CD4-positive, alpha-beta T cell treated with Interleukin-2 at 100 ng/mL for 4 hours (primary cell): ENCODE data around the gene ETS1.

Source experiments
- DNase-seq: peaks from one replicate; pipeline ENCODE4 v3.0.0-alpha.2; 2020; ENCODE audit warnings: low spot score

Gene ETS1

DNA sequence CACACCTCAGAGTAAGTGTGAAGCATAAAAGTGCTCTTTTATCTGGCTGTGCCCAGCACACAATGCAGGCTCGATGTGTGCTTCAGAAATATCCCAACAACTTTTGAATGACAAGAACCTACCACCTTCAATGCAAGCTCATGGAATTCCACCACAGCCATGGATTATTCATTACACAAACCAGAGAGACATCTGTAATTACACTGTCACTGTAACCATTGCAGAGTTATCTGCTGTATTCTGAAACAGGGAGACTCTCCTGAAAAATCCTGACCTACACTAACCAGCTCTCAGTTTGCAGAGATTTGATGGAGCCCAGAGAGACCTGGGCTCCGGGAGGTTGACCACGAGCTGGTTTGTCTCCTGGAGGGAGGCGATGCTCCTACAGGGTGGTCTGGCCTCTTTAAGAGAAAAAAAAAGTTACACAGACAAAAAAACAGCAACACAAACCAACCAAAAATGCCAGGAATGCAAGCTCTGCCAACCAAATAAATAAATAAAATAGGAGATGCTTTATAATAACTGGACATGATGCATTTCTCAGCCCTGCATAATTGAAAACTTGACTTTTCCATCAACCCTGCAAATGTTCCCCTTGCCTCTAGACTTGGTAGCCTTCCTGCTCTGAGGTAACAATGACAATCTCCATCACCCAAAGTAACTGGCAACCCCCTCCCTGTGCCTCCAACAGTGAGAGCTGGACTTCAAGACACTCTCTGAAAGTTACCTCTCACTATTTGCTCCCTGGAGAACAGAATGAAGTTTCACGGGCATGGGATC is 69.7 kb downstream of the ETS1 start:
- peak; percentile 49 for DNase-seq

DNA sequence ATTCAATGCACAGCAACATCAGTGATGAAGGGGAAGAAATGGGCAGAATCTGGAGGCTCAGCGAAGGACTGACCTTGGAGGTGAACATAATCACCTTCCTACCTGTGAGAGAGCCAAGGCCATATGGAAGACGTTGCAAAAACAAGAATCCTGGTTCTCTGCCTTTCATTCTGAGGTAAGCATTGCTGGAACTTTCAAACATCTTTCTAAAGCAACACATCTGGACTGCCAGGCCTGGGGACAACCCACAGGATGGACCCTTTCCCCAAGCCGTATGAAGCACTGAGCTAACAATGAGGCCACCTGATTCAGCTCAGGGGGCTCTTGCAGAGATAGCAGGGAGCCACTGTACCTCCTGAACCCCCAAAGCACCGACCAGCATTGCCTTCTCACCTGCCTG is 70.5 kb downstream of the ETS1 start:
- DNase-seq = no peak

DNA sequence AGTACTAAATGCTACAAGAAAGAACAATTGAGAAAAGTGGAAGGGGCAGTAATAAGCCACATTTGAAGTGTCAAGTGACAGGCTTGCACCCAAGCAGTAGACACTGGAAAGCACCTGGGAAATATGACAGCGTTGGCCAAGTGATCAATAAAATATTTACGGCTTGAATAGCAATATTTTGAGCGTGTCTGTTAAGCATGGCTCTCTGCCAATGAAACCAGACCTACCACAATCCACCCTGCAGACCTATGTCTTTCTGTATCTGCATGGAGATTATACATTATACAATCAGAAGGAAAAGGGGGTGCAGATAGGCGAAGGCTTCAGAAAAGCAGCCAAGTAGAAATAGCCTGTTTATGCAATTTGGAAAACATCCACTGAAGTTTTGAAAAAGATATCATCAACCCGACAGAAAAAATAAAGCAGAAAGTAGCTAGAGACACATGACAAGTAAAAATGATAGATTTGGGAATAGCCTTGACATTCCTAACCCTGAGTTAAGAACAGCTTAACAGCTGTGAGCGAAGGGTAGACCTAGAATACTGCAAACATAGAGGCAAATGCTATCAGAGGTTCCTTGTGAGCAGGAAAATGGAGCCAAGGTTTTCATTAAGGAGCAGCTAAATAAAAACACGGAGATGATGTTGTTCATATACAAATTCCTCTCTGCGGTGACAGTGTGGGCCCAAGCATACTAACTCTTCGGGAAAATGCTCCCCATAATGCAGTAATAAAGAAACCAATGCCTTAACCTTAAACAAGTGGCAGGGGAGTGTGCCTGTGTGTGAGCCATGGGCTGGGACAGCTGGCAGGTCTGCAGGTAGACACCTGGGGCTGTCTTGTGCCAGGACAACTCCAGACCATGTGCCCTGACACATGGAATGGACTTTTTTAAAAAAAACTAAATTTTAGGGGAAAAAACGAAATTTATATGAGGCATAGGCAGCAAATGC is 71.3 kb downstream of the ETS1 start:
- peak; percentile 53 for DNase-seq

DNA sequence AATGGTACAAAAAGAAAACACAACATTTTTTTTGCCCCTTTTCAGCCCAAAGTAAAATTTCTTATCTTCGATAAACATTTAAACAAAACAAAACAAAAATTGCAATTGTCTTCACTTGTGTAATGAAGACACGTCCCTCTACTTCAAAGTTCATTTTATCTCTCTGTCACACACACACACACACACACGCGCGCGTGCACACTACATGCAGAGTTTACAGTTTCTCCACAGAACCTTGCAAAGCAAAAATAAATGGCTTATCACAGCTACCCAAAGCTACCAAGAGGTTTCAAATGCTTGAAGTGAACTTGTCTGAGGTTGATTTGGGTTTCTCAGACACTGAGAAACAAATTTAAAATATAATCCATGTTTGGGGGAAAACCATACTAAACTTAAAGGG is 72.3 kb downstream of the ETS1 start:
- no peak for DNase-seq

DNA sequence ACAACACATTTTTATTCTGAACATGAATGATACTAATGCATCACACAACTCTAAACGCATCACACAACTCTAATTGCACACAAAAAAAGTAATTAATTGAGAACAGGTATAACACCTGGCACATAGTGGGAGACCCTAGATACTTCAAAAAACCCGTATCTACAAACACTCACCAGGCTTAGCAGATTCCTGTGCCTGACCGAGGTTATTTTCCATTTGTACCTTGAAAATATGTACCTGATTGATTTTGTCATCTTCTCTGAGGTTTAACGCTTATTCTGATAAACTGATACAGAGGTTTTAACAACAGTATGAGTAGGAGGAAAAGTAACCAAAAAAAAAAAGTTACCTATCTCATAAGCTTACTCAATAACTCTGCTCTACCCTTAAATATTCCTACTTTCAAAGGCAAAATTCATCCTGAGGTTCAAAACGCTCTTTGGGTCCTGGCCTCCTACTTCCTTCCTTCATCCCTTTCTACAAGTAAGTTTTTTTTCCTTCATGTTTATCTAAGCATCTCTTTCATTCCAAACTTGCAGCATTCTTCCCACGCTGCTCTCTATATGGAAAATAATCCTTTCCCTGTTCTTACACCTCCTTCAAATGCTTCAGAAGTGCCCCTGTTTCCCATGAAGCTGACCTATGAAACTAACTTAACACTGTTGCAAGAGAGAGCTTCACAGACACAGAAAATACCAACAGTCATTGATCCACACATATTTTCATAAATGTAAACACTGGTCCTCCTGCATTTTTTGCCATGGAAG is 73.3 kb downstream of the ETS1 start:
- no peak for DNase-seq

DNA sequence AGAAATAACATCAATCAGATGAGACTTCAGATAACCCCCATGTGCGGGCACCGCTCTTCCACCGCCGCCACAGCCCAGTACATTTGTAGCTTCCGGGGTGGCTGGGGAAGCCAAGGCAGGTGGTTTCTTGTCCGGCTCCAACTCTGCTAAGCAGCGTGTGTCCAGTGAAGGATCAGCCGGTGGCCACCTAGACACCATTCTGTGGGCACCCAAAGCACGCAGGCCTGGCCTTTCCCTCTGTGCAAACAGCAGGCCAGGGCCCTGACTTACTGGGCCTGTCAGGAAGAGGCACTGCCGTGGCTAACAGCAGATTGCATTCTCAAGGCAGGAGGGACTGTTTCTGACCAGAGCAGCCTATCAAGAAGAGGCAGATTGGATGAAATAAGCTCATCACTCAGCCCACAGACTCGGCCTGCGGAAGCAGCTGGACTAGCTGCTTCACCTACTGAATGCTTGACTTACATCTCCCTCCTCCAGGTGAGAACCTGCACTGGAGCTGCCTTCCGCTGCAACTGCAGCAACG is 74.8 kb downstream of the ETS1 start:
- no peak for DNase-seq

DNA sequence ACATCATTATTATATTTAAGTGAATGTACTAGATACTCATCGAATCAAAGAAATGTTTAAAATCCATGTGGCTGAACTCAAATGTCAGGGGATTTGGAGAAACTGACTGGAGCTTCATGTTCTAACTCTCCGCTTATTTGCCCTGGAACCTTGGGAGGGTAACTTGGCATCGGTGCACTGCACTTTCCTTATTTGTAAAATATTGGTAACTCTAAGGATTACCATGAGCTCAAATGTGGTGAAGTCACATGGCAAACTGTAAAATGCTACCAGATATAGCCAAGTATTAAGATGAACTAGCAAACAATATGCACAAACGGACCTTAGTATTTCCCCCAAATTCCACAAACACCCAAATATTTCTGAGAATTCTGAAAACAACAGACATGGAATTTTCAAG is 75.6 kb downstream of the ETS1 start:
- no peak for DNase-seq

DNA sequence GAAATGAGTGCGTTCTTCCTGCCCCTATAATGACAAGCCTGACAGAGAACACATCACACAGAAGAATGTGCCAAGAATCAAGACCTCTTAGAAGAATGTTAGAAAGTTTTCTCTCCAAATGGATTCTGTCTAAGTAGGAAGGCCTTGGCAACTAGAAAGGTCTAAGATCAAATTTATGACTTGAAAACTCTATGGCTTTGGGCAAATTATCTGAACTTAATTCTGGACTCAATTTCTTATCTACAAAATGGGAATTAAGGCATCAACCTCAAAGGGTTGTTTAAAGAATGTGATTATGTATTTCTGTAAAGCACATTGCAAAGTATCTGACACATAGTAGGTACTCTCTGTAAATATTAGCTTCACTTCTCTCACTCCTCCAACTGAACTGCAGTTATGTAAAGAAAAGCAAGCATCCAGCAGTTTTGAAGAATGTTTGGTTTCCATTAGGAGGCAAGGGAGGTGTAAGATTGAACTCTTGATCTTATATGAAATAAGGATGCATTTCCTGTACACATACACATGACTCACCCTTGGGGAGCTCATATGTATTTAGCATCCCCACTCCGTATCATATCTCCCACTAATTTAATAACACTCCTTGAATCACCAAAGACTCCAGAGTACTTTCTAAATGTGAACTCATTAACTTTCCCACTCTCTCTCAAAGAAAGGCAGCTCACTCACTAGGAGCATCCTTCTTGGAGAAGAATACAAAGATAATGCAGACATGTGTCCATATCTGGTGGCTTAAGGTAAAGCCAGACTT is 77.6 kb downstream of the ETS1 start:
- no peak for DNase-seq

DNA sequence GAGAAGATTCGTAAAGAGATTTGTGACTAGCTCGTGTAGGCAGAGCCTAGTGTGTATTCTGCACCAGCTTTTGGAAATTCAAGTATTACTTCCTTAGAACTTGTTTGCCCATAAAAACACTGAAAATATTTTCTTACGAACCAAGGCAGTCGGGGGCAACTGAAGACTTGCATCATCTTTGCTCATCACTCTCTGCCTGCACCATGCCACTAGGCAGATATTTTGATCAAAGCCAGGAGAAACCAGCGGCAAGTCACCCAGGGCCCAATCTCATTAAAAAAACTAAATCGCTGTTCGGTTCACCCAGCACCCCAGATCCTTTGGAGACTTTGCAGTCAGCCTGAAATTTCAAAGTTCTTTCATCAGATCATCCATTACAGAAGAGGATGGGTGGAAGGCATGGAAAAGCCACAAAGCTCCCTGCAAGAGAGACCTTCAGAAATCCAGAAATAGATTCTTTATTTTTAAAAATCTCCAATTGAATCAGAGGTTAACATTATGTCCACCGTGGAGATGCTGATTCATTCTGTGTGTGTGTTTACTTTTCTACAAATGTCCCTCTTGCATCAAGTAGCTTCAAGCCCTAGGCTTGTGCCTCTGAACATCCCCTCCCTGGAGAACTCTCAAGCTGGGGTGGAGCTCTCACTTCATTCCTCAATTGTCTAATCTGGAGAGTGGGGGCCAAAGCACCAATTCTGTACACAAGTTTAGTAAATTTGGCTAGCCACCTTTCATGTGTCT is 78.4 kb downstream of the ETS1 start:
- peak; percentile 51 for DNase-seq

DNA sequence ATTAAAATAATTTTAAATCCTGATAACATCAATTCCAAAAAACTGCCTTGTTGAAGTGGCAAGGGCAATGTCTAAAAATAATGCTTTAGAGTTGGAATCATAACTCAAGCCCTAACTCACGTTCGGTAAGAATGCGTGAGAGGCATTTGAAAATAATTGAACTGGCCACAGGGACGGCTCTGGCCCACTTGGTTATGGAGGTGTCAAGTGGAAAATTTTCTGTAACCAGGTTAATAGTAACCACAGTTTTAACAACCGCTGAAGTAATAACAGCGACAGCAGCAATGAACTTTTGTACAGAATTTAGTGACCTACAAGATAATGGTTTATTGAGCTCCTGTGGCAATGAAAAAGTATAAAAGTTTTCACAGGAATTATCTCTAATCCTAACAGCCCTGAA is 79.4 kb downstream of the ETS1 start:
- no peak for DNase-seq

DNA sequence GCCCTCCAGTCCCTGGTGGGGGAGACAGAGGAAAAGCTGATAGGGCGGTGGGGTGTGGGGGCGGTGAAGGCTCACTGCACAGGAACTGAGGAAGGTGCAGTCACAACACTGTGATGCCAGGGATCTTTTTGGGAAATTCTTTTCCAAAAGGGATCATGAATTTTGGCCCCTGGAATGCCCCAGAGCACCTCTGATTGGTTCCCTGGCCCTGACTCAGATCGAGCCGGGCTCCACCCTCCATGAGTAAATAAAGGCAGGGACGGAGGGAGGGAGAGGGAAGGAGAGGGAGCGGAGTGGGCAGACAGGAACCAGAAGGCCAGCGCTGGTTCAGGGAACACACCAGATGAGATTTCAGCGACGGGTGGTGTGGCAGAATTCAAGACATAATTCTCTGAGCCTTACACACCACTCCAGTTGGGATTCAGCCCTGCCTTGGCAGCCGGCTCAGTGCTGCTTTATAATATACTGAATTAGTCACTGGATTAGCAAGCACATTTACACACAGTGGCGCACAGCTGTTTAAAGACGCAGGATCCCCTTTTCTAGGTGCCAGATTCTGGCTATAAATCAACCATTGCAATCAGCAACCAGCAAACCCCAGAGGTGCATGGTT is 80.3 kb downstream of the ETS1 start:
- peak; percentile 63 for DNase-seq

DNA sequence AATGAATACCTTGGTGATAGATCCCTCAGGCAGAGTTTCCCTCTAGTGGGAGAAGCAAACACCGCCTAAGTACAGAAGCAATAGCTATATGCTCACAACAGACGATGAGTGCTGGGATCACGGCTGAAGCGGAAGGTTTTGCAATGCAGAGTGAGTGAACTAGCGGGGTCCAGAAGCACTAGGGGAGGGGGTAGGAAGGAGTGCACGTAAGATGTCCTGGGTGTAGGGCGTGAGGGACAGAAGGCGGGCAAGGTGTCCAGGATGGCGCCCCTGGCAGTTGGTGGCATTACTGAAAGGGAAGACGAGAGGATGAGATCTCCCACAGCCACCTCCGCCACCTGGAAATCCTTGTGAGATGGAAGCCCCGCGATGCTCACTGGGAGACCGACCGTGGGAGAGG is 81.0 kb downstream of the ETS1 start:
- no peak for DNase-seq

DNA sequence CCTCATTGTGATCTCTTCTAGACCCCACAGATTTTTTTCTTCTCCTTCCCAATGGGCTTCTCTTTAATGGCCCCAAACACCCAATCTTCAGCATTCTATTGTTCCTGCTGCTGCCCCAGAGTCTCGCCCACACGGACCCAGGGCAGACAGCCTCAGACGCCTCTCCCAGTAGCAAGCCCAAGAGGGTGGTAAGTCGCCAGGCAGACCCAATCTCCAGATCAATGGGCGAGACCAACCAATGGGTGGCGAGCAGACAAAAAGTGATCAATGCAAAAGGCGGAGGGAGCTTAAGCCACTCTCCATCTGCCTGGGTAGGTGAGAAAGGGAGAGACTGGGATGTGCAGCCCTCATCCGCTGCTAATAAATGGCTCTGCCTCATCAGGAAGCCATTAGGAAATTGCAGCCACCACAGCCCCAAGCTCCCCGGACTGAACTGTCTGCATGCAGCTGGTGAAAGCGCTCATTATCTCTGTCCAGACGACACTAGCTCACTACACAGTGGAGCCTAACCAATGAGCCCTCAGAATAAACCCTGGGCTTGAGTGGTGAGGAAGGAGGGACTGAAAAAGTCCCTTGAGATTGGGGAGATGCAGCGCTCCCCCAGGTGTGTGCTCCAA is 81.8 kb downstream of the ETS1 start:
- DNase-seq = no peak

DNA sequence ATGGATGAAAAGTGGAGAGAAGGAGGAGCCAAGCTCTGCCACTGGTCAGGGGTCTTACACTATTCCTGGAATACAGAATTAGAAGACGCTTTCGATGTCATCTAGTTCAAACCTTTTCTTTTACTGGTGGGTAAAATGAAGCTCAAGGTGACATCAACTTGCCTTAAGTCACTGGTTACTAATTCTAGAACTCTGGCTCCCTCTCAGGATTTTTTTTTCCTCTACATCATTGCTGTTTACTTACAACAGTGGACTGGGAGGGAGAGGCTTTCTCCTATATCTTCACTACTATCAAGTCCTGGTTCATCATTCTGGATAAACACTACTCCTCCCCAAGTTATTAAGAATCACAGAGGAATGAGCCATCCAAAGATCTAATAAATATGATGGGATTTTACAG is 82.9 kb downstream of the ETS1 start:
- DNase-seq = no peak

DNA sequence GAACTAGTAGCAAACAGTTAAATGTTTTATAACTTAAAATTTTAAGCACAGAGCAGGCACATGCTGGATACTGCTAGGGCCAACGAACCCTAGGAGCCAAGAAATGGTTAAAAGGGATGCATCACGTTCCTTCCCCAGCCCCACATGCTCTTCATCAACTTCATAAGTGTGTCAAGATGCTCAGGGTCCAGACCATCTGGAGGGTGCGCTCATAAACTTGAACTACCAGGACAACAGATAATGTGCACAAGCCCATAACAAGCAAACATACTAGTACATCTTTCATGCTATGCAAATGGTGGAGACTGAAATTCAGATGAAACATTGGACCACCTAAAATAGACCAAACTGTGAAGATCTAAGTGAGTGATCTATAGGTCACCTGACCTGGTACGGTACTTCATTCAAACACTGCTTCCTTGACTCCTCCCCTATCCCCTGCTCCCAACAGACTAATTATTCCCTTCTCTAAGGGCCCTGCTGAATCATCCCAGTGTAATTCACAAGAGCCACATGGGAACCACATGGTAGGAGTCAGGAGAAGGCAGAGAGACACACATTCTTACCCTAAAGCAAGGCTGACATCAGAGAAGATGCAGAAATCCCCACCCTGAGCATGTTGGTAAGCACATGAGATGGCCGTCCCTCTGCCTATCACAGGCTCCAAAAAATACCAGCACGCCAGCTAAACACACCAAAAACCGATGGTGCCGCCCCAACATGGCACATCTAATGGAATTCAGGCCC is 83.9 kb downstream of the ETS1 start:
- peak; percentile 52 for DNase-seq

DNA sequence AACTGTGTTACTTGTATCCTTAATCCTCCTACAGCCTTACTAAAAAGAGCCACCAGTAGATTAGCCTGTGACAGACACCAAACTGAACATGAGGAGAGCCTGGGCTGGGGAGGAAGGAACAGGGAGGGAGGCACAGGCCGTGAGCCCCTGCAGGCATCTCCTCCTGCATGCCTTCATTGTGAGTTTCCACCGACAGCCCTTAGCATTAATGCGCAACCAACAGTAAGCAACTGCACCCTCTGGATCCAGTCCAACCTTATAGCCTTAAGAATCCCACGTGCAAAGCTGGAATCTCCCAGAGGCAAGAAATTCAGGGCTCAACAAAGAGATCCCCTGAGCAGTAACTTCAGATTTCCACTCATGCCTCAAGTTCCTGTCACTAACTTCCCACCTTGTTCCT is 84.6 kb downstream of the ETS1 start:
- DNase-seq = no peak

DNA sequence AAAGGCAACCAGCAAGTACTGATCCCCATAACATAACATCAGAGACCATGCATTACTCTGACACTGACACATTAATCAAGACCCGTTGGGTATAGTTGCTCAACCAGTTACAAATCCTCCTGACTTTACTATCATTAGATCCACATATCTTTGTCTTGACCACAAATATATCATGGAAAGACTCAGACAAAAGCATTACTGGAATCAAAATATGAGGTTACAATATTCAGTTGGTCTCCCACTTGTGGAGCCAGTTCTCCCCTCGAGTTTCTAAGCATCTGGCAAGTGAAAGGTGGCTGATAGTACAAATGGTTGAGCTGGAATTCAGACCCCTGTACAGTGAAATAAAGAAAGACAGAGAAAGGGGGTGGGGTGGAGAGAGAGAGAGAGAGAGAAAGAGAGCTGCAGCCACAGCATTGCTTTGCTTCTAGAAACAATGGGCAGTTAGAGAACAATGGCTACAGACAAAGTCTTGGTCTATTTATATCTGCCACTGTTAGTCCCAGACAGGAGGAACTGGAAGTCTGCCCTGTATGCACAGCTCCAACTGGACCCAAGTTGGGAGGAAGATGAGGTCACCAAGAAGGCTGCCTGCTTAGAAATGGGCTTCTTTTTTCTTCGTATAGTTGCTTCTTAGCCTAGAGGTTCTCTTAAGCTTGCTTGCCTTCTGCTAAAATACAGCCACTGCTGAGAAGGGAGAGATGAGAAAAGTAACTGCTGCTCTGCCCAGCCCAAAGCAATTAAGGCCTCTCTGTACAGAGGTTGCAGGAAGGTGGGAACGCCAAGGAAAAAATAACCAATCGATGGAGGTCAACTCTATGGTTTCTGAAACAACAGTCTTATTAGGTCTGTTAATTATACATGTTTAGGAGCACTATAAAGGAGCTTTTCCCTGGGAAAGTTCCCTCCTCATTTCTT is 85.5 kb downstream of the ETS1 start:
- no peak for DNase-seq

DNA sequence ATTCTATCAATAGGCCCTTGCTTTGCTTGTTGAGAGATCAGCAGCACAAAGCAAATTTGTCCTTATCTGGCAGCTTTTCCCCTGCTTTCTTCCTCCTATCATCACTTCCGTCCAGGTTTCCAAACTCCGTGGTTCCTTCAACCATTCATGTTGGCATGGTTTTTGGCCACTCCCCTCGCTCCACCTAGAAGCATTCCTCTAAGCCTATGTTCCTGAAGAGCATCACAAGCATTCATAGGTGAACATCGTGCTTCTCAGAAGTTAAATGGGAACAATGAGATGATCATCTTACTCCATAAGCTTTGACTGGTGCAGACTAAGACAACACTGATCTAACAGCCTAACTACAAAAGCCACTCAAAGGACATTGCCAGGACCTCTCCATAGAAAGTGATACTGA is 86.3 kb downstream of the ETS1 start:
- DNase-seq = no peak
